RPMI7951 (cell line): Measurements from ENCODE around the gene ATF7IP2. TPM values are rescaled to one million over a fixed set of nuclear protein-coding genes. Genes with fewer than 3 reads are reported as not detected.
"Not testable (repeated sequence)": the region's sequence is repeated elsewhere in the genome, so short reads cannot be mapped to it uniquely, and the experiment has no call there.

Experiments used
- DNase-seq: peaks from one replicate; pipeline ENCODE4 v3.0.0-alpha.2; 2012; ENCODE audit warnings: low read depth
- total RNA-seq: library from RNA; depleted of rRNA; stranded (reverse); fragments of >200 nt; shearing (Covaris generic); gene quantifications from 2 replicates; pipeline ENCODE4 v1.2.3, GENCODE V29; 2014

ATF7IP2 gene
- total RNA-seq, 1 experiment from 2014 or later, result 14.9 TPM

GRCh38 chr16:10452208-10453158 lies 66.6 kb downstream of the ATF7IP2 start:
- not testable (repeated sequence) for DNase-seq

- DNase-seq, result no peak
Observed at GRCh38 chr16:10453159-10453510, 67.3 kb downstream of the ATF7IP2 start.

- no peak for DNase-seq
Observed at GRCh38 chr16:10465821-10466220, 80.0 kb downstream of the ATF7IP2 start.

GRCh38 chr16:10466313-10466712 lies 80.5 kb downstream of the ATF7IP2 start:
- no peak for DNase-seq

GRCh38 chr16:10466861-10467260 lies 81.0 kb downstream of the ATF7IP2 start:
- DNase-seq, result no peak

GRCh38 chr16:10476636-10477035 lies 90.8 kb downstream of the ATF7IP2 start:
- DNase-seq, result not testable (repeated sequence)

GRCh38 chr16:10480151-10480550 lies 94.3 kb downstream of the ATF7IP2 start:
- DNase-seq, result no peak

- DNase-seq, result no peak
Observed at GRCh38 chr16:10485159-10485558, 99.3 kb downstream of the ATF7IP2 start.

- no peak for DNase-seq
Observed at GRCh38 chr16:10485698-10486382, 100.0 kb downstream of the ATF7IP2 start.

GRCh38 chr16:10490141-10490540 lies 104.3 kb downstream of the ATF7IP2 start:
- no peak for DNase-seq

GRCh38 chr16:10493276-10493675 lies 107.4 kb downstream of the ATF7IP2 start:
- DNase-seq, result peak; percentile 17

- DNase-seq, result no peak
Observed at GRCh38 chr16:10494343-10495030, 108.6 kb downstream of the ATF7IP2 start.

- DNase-seq, result no peak
Observed at GRCh38 chr16:10495031-10495345, 109.1 kb downstream of the ATF7IP2 start.

- peak; percentile 40 for DNase-seq
Observed at GRCh38 chr16:10497132-10498101, 111.6 kb downstream of the ATF7IP2 start.

GRCh38 chr16:10500582-10500981 lies 114.7 kb downstream of the ATF7IP2 start:
- no peak for DNase-seq

GRCh38 chr16:10501016-10501607 lies 115.3 kb downstream of the ATF7IP2 start:
- DNase-seq, result no peak

- DNase-seq, result no peak
Observed at GRCh38 chr16:10502776-10503175, 116.9 kb downstream of the ATF7IP2 start.

- no peak for DNase-seq
Observed at GRCh38 chr16:10504404-10504885, 118.6 kb downstream of the ATF7IP2 start.

GRCh38 chr16:10505286-10505685 lies 119.4 kb downstream of the ATF7IP2 start:
- not testable (repeated sequence) for DNase-seq

- peak; percentile 71 for DNase-seq
Observed at GRCh38 chr16:10509534-10510025, 123.7 kb downstream of the ATF7IP2 start.

- no peak for DNase-seq
Observed at GRCh38 chr16:10510279-10510678, 124.4 kb downstream of the ATF7IP2 start.
